Measurements from ENCODE around the gene MYL12B. TPM values are rescaled to one million over a fixed set of nuclear protein-coding genes. Genes with fewer than 3 reads are reported as not detected.
"Not testable (repeated sequence)": the region's sequence is repeated elsewhere in the genome, so short reads cannot be mapped to it uniquely, and the experiment has no call there.

MYL12B gene
- polyA plus RNA-seq, 6 donors from 2014 or later, result 574 to 848 (median 647) TPM

DNA sequence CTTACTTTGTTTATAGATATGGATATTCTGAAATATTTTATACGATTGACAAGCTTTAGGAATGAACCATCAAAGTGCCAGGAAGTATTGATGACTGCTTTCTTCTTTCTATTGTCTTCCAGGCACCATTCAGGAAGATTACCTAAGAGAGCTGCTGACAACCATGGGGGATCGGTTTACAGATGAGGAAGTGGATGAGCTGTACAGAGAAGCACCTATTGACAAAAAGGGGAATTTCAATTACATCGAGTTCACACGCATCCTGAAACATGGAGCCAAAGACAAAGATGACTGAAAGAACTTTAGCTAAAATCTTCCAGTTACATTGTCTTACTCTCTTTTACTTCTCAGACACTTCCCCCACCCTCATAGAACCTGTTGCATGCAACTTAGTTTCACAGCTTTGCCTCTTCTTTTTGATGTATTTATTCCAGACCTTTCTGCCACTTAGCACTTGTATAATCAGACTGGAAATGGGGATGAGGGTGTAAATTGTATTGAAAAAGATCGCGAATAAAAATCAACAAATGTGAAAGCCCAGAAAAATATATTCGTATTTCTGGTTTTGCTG is 15.8 kb downstream of the MYL12B start:
- not testable (repeated sequence) for H3K9me3 Mint-ChIP-seq; H3K27me3 Mint-ChIP-seq; DNase-seq; ATAC-seq (ENCODE audit: low read depth in 2 of 2)
- peaks cover 18 to 23% of the 10 kb centered on the region in 2 donors for H3K36me3 Mint-ChIP-seq
- peak overlapping the region in 1 of 8 donors; percentile 12 for H3K4me3 Mint-ChIP-seq
- H3K4me1 Mint-ChIP-seq, result peaks cover 26 to 34% (median 32%) of the 10 kb centered on the region in 3 donors
- H3K27ac Mint-ChIP-seq, result peak overlapping the region; percentile 21 to 84 (median 68)

DNA sequence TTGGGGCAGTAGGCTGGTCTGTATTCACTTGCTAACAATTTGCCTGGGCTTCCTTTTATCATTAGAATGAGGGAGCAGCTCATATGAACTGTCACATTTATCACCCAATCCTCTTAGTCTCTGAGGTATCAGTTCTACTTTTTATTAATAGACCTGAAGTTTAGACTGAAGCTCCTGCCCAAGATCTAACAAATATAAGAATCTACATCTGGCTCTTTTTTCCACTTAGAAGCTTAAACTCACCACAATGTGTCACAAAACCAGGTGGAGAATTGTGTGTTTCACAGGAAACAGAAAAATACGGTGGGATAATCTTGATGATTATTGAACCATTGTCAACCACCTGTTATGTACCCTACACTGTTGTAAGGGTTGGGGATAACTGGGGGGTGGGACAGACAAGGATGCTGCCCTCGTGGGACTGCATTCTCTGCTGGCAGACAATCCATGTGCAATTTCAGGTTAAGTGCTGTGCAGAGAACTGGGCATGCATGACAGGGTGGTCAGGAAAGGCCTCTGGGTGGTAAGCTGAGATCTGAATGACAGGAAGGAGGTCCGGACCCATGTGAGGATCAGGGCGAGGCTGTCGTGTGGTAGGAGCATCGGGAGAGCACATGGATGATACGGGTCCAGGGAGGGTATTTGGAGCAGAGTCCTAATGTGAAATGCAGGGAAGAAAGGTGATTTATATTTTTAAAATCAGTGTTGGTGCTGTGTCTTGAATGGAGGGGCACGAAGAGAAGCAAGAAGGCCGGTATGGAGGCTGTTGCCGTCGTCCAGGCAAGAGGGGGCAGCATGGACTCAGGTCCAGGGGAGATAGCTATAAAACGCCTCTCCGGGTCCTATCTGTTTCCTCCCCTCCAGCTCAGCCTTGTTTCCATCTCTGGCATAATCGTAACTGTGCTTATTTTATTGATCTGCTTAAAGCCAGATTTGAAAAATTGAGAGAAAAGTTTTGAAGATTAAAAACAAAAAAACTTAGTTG is 17.6 kb downstream of the MYL12B start:
- ATAC-seq (ENCODE audit: low read depth in 2 of 2) (peak; percentile 88 to 91), DNase-seq (peak; percentile 61)
- H3K4me1 Mint-ChIP-seq, result peaks cover 26 to 34% (median 32%) of the 10 kb centered on the region in 3 donors
- H3K27ac Mint-ChIP-seq, result peak overlapping the region; percentile 69 to 94 (median 85)
- H3K4me3 Mint-ChIP-seq, result peak overlapping the region in 6 of 8 donors; percentile 50 to 87 (median 67)
- no peaks in the 10 kb centered on the region for H3K27me3 Mint-ChIP-seq
- H3K36me3 Mint-ChIP-seq, result peaks cover 12 to 17% of the 10 kb centered on the region in 2 donors
- H3K9me3 Mint-ChIP-seq, result no peaks in the 10 kb centered on the region

DNA sequence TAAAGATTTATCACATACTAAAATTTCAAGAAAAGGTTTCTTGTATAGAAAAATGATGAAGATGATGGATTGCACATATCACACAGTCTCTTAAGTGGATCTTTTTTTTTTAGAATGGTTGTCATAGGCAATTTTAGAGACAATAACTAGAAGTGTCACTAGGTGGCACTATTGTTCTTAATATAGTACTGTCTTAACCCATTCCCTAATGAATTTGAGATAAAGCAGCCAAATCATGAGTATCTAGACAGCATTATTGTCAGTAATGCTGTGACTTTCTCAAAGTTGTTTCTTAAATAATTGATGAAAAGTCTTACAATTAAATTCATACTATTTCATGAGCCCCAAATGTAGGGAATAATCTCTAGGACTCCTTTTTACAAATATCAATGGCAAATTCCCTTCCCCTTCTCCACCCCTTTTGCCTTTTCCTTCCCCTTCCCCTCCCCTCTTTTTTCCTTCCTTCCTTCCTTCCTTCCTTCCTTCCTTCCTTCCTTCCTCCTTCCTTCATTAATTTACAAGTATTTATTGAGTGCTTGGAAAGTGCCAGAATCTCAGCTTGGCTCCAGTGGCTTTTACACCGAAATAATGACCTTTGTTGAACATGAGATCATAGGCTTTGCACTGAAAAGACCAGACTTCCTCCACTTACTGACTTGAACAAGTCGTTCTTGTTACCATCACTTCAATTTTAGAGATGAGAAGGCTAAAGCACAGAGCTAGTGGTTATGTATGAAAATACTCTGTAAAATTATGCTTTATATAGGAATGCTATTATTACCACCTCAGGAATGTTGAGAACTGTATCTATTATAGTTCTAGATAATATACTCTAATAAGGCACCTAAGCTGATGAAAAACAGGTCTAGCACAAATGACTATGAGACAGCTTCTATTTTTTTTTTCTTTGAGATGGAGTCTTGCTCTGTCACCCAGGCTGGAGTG is 19.8 kb downstream of the MYL12B start:
- Mint-ChIP-seq H3K27me3 (no peaks in the 10 kb centered on the region), H3K4me3 (no peak overlapping the region), H3K36me3 (peaks cover 7 to 22% of the 10 kb centered on the region in 2 donors), H3K4me1 (peaks cover 26 to 38% (median 34%) of the 10 kb centered on the region in 3 donors), H3K9me3 (peaks cover 4 to 16% (median 10%) of the 10 kb centered on the region in 7 donors), H3K27ac (no peak overlapping the region)
- peak; percentile 68 for DNase-seq
- ATAC-seq (ENCODE audit: low read depth in 2 of 2), result peak; percentile 55 to 63

DNA sequence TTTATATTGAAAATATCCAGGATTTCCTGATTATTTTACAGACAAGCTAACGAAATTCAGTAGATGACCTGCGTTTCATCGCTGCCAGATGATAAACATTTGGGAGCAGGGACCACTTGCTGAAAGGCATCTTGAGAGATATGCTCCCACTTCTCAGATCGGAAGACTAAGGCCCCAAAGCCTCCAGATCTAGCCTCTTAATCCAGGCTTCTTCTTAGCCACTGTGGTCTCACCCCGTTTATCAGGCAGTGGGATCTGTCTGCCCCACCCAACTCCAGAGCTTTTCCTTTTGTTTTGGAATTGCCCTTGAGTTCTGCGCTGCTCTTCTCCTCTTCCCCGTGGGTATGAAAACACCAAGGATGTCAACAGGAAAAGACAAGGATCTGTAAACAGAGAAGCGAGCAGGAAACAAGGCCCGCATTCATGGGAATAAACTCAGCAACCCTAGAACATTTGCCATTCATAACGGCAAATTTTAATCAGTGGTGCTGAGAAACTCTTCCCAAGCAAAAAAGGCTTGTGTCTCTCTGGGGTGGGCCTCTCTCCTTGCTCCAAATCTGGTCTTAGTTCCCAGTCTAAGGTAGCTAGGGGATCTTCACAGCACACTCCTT is 21.4 kb downstream of the MYL12B start:
- ATAC-seq (ENCODE audit: low read depth in 2 of 2) (no peak), DNase-seq (no peak)
- no peaks in the 10 kb centered on the region for H3K27me3 Mint-ChIP-seq
- no peak overlapping the region for H3K27ac Mint-ChIP-seq
- H3K9me3 Mint-ChIP-seq, result peaks cover 4 to 22% (median 11%) of the 10 kb centered on the region in 7 donors
- H3K4me3 Mint-ChIP-seq, result no peak overlapping the region
- H3K4me1 Mint-ChIP-seq, result peaks cover 19 to 29% (median 23%) of the 10 kb centered on the region in 3 donors
- peaks cover 0 to 15% of the 10 kb centered on the region in 2 donors for H3K36me3 Mint-ChIP-seq

DNA sequence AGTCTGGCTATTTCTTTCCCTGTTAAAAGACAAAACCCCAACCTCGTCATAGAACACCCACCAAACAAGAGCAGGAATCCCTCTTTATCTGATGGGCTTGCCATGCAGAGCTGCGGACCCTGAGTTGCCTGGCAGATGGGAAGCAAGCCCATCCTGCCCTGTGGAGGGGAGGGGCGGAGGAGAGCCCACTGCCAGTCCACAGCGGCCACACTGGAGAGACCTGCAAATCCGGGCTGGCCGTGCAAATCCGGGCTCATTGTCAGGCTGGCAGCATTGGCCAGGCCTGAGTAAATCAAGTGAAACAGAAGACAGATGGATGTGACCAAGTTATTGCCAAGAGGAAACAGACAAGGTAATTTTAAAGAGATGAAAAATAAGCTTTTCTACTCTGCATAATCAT is 22.0 kb downstream of the MYL12B start:
- no peak overlapping the region for H3K27ac Mint-ChIP-seq
- no peaks in the 10 kb centered on the region for H3K27me3 Mint-ChIP-seq
- H3K4me1 Mint-ChIP-seq, result peaks cover 14 to 24% (median 18%) of the 10 kb centered on the region in 3 donors
- DNase-seq, result no peak
- H3K36me3 Mint-ChIP-seq, result peaks cover 0 to 15% of the 10 kb centered on the region in 2 donors
- no peak for ATAC-seq (ENCODE audit: low read depth in 2 of 2)
- no peak overlapping the region for H3K4me3 Mint-ChIP-seq
- peaks cover 4 to 22% (median 11%) of the 10 kb centered on the region in 7 donors for H3K9me3 Mint-ChIP-seq

DNA sequence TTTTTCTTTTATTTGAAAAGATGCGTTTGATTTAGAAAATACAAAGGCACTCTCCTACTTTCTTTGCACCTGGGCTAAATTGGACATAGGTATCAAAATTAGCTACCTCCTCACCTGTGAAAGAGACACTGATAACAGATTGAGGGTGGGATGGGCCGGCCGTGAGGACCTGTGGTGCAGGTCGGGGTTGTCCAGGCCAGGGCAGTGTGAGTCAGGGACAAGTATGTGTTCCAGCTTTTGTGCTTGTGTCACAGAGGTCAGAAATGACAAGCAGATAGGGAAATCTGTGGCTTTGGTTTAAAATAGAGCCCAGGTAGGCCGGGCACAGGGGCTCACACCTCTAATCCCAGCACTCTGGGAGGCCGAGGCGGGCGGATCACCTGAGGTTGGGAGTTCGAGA is 22.6 kb downstream of the MYL12B start:
- Mint-ChIP-seq H3K9me3 (peaks cover 7 to 24% (median 12%) of the 10 kb centered on the region in 7 donors), H3K4me1 (peaks cover 8 to 18% (median 18%) of the 10 kb centered on the region in 3 donors), H3K36me3 (peaks cover 0 to 15% of the 10 kb centered on the region in 2 donors), H3K27ac (peak overlapping the region in 1 of 6 donors; percentile 86), H3K4me3 (no peak overlapping the region), H3K27me3 (no peaks in the 10 kb centered on the region)
- no peak for DNase-seq
- no peak for ATAC-seq (ENCODE audit: low read depth in 2 of 2)

DNA sequence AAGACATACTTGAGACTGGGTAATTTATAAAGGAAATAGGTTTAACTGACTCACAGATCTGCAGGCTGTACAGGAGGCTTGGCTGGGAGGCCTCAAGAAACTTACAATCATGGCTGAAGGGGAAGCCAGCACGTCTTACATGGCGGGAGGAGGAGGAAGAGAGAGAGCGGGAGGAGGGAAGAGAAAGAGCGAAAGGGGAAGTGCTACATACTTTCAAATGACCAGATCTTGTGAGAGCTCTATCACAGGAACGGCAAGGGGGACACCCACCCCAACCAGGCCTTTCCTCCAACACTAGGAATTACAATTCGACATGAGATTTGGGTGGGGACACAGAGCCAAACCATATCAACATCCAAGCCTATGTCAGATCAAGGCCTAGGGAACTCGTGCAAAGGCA is 24.2 kb downstream of the MYL12B start:
- peaks cover 0 to 7% (median 6%) of the 10 kb centered on the region in 3 donors for H3K4me1 Mint-ChIP-seq
- H3K36me3 Mint-ChIP-seq, result peaks cover 0 to 22% of the 10 kb centered on the region in 2 donors
- H3K4me3 Mint-ChIP-seq, result peak overlapping the region in 1 of 8 donors; percentile 16
- no peaks in the 10 kb centered on the region for H3K27me3 Mint-ChIP-seq
- ATAC-seq (ENCODE audit: low read depth in 2 of 2), result no peak
- H3K27ac Mint-ChIP-seq, result peak overlapping the region in 2 of 6 donors; percentile 12 to 29
- no peak for DNase-seq
- H3K9me3 Mint-ChIP-seq, result peaks cover 7 to 31% (median 16%) of the 10 kb centered on the region in 7 donors

DNA sequence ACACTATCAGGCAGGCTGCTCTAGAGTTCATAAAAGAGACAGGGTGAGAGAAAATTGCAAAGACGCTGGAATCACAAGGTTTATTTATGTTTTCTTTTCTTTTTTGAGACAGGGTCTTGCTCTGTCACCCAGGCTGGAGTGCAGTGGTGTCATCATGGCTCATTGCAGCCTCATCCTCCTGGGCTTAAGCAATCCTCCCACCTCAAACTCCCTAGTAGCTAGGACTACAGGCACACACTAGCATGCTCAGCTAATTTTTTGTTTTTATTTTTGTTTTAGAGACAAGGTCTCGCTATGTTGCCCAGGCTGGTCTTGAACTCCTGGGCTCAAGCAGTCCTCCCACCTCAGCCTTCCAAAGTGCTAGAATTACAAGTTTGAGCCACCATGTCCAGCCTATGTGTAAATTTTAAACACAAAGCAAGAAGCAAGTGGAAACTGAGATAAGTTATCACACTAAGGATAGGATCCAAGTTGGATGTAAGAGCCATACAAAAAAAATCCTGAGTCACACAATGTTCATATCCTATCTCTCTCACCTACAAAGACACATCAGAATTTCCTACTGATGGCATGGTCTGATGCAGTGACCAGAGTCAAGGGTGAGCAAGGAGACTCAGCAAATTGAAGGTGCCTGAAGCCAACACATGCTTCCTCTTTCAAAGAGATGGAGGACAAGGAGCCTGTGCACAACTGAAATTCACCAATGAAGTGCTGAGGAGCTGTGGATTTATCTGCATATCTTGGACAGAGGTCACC is 31.4 kb downstream of the MYL12B start:
- Mint-ChIP-seq H3K36me3 (peaks cover 0 to 21% of the 10 kb centered on the region in 2 donors), H3K27me3 (peaks cover 0 to 5% (median 0%) of the 10 kb centered on the region in 3 donors), H3K9me3 (peaks cover 4 to 21% (median 15%) of the 10 kb centered on the region in 7 donors), H3K4me3 (peak overlapping the region in 1 of 8 donors; percentile 51), H3K27ac (no peak overlapping the region), H3K4me1 (peaks cover 15 to 22% (median 16%) of the 10 kb centered on the region in 3 donors)
- ATAC-seq (ENCODE audit: low read depth in 2 of 2) (no peak), DNase-seq (no peak)

DNA sequence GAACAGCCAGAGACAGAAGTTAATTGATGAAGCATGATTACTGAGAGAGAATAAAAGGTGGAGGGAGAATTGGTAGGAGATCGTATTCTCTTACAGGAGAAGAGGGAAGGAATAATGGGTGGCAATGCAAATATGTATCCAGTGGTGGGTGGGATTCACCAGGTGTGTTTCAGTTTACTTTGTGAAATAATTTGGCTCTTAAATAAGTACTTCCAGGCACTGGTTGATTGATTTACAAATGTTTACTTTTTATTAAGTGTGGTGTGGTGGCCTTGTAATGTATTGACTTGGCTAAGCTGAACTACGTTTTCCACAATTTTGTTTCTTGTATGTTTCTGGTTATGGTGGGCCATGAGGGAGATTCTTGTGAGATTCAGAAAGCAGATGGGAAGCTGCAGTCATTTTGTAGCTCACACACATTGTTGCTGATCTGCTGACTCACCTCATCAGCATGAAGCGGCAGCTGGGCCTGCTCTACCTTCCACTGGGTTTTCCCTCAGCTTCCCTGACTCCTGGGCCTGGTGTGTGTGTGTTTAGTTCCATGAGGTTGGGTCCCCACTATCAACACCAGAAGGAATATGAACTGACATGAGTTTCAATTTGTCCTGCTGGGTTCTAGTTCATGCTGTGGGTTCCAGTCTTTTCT is 32.6 kb downstream of the MYL12B start:
- Mint-ChIP-seq H3K27ac (no peak overlapping the region), H3K4me3 (peak overlapping the region in 2 of 8 donors; percentile 2 to 54), H3K27me3 (peaks cover 3 to 14% (median 4%) of the 10 kb centered on the region in 3 donors), H3K4me1 (peaks cover 15 to 16% (median 15%) of the 10 kb centered on the region in 3 donors), H3K36me3 (peaks cover 0 to 21% of the 10 kb centered on the region in 2 donors), H3K9me3 (peaks cover 0 to 15% (median 14%) of the 10 kb centered on the region in 7 donors)
- no peak for ATAC-seq (ENCODE audit: low read depth in 2 of 2)
- no peak for DNase-seq

DNA sequence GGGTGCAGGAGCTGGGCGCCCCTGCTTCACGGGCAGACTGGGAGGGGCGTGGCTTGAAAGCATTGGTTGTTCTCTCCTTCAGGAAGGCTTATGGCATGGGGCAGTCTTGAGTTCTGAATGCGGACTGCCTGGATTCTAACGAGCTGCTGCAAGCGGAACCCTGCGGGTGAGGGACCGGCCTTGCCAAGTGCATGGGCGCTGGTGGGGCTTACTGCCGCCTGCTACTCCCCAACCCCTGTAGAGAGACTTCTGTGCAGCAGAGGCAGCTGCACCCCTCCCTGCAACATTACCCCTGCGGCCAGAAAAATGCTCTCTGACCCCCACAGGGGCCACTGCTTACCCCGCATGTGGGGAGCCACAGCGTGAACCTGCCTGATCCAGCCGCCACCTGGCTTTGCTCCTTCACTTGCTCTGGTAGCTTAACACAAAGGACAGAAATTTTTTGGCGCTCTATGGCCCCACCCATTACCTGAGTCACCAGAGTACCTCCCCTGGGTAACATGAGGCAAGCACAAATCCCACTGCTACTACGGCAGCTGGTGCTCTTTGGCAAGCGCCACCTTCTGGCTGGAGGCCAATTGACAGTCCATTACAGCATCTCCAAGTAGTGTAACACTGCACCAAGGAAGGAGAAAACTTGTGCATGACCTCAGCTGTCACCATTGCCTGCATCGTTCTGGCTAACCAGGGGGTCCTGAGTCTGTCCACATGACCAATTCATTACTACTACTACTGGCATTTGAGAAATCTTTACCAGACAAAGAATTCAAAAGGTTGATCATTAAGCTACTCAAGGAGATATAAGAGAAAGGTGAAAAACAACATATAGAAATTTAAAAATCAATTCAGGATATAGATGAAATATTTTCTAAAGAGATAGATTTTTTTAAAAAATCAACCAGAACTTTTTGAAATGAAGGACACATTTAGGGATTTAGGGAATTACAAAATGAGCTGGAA is 35.4 kb downstream of the MYL12B start:
- Mint-ChIP-seq H3K27ac (peak overlapping the region; percentile 29 to 92 (median 76)), H3K9me3 (peaks cover 0 to 6% (median 0%) of the 10 kb centered on the region in 7 donors), H3K4me1 (peaks cover 14 to 16% (median 15%) of the 10 kb centered on the region in 3 donors), H3K27me3 (peaks cover 22 to 39% (median 30%) of the 10 kb centered on the region in 3 donors), H3K36me3 (peaks cover 0 to 3% of the 10 kb centered on the region in 2 donors), H3K4me3 (peak overlapping the region; percentile 91 to 99 (median 97))
- DNase-seq, result peak; percentile 85
- ATAC-seq (ENCODE audit: low read depth in 2 of 2), result peak; percentile 97 to 98
